Stimulated activated CD4-positive, alpha-beta T cell treated with anti-CD3 and anti-CD28 coated beads, Interleukin-4, amount 100 ng/mL, for 4 hours (primary cell): ENCODE measurements around the gene PLXNB2.

Source experiments
- DNase-seq, 2 experiments: peaks; one replicate each; pipeline ENCODE4 v3.0.0-alpha.2; 2020

Gene PLXNB2

GRCh38 chr22:50261615-50262459 lies 45.6 kb downstream of the PLXNB2 start, which contains the start of gene MAPK12:
TSS of gene MAPK12 (minus strand) at chr22:50261683. CDS start at chr22:50261509, 174 bp downstream.
- no peak for DNase-seq

DNA sequence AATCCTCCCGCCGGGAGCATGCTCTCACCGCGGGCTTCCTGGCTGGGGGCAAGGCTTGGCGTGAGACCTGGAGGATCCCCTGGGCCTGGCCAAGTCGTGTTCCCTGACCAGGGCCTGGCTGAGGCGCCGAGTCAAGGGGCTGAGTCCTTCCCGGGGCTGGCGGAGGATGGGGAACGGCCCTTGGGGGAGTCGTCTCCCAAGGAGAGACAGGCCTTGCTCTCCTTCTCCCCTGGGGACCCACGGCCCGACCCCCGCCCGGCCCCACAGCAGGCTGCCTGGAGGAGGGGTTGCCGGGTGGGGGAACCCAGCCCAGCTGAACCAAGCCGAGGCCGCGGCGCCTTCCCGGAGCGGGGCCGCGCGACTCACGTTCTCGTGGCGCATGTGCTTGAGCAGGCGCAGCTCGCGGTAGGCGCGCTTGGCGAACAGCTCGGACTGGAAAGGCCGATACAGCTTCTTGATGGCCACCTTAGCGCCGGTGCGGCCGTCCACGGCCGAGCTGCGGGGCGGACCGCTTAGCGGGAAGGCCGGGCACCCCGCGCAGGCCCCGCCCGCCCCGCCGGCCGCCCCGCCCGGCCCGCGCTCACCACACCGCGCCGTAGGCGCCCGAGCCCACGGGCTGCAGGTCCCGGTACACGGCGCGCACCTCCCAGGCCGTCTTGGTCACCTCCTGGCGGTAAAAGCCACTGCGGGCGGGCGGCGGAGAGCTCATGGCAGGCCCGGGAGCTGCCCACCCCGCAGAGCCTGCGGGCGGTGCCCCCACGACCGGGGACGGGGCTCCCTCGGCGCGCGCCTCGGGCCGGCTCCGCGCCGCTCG lies 46.4 kb downstream of the PLXNB2 start:
- peak; percentile 17 to 39 for DNase-seq

DNA sequence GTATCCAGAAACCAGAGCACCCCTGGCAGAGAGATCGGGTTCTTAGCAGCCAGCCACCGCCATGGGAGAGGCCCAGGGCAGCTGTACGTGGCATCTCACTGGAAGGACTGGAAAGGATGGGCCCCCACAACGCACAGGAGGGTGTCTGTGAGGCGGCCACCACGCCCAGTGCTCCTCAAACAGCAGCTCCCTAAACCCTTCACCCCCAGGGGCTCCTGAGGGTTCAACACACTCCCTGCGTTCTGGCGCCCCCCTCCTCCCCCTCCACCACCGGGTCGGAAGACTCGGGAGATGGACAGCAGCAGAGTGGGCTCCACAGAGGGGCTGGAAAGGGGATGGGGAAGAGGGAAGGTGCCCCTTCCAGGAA lies 47.0 kb downstream of the PLXNB2 start:
- DNase-seq: no peak

DNA sequence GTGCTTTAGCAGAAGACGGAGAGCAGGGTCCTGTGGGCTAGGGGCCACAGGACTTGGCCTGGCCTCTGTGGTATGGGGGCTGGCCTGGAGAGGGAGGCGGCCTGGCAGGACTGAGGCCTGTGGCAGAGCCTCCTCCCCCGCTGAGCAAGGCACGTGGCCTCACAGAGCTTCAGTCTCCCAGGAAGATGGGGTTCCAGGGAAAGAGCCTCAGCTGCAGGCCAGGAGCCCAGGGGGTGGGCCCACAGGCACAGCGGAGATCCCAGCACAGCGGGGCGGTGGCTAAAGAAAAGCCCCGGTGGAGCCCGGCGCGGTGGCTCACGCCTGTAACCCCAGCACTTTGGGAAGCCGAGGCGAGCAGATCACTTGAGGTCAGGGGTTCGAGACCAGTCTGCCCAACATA lies 48.1 kb downstream of the PLXNB2 start:
- no peak for DNase-seq

DNA sequence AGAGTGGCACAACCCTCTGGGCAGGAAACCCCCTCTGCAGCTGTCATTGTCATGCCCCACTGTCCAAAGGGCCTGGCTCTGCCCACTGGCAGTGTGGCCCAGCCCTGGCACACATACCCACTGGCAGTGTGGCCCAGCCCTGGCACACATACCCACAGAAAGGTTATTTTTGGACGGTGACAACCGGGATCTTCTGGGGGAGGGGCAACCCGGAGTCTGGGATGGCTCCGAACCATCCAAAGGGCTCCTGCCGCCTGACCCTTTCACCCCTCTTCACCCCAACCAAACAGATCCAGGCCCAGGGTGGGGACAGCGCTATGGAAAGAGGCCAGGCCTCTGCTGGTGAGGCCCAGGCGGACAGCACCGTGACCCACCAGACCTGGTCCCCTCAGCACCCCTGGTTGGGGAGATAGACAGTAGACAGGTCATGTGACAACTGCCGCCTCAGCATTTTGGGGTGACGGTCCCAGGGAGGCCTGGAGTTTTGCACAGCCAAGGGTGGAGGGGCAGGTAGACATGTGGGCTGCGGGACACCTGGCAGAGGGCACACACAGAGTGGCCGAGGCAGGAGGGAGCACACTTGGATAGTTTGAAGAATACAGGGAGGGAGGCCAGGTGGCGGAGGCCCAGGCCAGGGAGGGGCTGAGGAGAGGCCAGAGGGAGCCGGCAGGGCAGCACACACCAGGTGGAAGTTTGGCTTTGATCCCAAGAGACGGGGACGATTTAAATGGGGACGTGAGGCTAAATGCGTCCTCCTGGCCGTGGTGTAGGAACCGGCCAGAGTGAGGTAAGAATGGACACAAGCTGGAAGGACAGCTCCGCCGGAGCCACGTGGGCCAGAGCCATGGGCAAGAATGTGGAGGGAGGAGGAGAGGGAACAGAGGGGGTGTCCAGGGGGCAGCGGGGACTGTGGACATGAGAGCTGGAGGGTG lies 48.8 kb downstream of the PLXNB2 start:
- DNase-seq: no peak

GRCh38 chr22:50257451-50258360 lies 49.7 kb downstream of the PLXNB2 start:
- DNase-seq: no peak

DNA sequence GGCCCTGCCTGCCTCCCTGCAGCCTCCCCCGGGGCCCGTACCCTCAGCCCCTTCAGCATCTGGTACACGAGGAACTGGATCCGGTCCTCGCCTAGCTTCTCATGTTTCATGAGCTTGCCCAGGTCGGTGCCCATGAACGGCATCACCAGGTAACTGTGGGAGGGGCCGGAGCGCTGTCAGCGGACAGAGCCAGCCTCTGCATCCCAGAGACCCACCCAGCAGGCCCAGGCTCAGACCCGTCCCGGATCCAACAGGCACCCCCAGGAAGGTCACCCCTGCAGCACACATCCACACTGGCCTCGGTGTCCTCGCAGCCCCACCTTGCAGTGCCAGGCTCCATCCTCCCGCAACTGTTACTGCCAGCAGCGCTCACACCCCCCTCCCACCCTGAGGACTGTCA lies 50.4 kb downstream of the PLXNB2 start:
- no peak for DNase-seq

- DNase-seq: no peak
Observed at GRCh38 chr22:50256258-50256862, 51.1 kb downstream of the PLXNB2 start.

DNA sequence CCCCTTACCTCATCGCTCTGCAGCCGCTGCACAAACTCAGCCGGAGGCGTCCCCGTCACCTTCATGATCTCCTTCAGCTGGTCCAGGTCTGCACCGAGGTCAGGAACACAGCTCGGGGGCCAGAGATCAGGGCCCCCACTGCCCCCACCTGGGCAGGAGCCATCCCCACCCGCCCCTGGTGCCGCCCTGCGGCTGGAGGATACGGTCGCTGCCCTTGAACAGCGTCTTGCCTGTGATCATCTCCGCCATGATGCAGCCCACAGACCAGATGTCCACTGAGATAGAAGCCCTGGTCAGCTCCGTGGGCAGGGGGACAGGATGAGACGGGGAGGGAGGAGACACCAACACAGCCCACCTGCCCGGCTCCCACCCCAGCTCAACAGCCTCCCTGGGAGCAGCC lies 51.8 kb downstream of the PLXNB2 start:
- DNase-seq: no peak

GRCh38 chr22:50255099-50255498 lies 52.3 kb downstream of the PLXNB2 start:
- no peak for DNase-seq

GRCh38 chr22:50253941-50254340 lies 53.5 kb downstream of the PLXNB2 start:
- DNase-seq: no peak

DNA sequence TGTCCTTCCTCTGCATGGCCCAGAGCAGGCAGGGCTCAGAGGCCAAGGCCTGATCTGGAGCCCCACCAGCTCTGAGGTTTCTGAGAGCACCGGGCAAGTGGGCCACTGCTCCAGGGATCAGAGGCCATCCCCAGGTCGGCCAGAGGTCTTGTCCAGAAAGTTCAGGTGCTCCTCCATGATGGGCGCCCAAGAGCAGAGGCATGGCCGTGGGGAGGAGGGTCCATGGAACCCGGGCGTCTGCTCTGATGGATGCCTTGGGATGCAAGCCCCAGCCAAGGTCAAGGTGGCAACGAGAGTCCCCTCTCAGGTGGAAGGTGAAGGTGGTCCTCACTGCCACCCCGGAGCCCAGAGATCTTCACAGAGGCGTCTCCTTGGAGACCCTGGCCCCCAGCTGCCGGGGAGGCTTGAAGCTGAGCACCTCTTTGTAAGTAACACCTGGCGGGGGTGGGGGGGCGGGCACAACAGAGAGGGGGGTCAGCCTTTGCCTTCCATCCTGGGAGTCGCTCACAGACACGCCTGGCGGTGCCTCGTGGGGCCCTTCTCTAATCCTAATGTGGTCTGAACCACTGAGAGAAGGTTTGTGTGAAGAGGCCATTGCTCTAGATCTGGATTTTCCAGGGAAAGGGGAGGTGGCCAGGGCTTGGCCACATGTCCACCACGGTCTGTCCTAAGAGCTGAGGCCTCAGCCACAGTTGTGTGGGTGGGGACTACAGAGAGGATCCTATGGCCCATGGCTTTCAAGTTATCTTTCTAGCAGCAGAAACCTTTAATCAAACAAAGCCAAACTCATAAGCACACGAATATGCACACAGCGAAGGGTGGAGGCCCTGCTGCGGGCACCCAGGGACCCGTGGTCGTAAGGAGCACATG lies 54.2 kb downstream of the PLXNB2 start:
- no peak for DNase-seq

DNA sequence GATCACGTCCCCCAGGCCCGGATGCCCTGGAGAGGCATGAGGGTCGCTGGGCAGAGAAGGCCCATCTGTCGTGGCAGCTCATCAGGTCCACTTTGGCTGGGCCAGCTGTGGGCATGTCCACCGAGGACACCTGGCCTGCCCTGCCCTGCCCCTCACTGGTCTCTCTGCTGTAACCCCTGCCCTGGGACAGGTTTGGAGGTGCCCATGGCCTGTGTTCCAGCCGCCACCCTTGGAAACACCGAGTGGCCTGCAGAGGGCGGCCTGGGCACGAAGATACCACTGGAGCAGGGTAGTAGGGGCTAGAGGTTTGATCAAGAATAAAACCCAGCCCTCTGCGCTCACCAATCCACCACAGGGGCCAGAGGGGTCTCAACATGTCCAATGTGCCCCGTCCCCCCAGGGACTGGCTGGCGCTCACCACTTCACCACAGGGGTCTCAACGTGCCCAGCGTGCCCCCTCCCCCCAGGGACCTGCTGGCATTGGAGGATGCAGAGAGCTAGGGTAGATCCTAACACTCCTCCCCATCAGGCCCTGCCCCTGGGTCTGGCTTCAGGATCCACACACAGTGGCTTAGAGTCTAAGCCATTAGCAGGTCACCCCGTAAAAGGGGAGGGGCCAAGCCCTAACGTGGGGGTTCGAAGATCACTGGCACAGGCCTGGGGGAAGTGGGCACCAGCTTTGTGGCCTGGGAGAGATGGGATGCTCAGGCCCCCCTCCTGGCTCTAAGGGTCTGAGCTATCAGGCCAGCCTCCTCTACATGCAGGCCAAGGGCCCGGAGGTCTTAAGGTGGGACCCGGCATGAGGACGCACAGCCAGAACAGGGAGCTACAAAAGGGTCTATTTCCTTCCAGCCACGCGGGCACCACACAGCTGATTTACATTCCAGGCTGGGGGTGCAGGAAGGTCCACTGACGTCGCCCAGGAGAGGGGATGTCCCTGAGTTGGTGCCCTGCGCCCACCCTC lies 55.1 kb downstream of the PLXNB2 start:
- DNase-seq: peak; percentile 66 to 68

GRCh38 chr22:50251477-50252081 lies 55.9 kb downstream of the PLXNB2 start:
- no peak for DNase-seq

GRCh38 chr22:50250555-50251476 lies 56.6 kb downstream of the PLXNB2 start, which contains the start of gene HDAC10:
TSS of gene HDAC10 (minus strand) at chr22:50251265. CDS start at chr22:50251032, 233 bp downstream.
- peak; percentile 73 to 80 for DNase-seq

GRCh38 chr22:50250249-50250554 lies 57.2 kb downstream of the PLXNB2 start:
- DNase-seq: no peak
